ENCODE measurements around the gene ATP5F1E.
"Not testable (repeated sequence)": the region's sequence is repeated elsewhere in the genome, so short reads cannot be mapped to it uniquely, and the experiment has no call there.

Gene ATP5F1E

GRCh38 chr20:59011874-59012157 lies 20.3 kb downstream of the ATP5F1E start:
- not testable (repeated sequence) for H3K4me2 ChIP-seq (ENCODE audit: low read length); H3K79me2 ChIP-seq (ENCODE audit: control insufficient read depth, insufficient read depth, low read length, poor library complexity); H3K4ac ChIP-seq (ENCODE audit: low read depth, low read length); DNase-seq; H3K27ac ChIP-seq (ENCODE audit: low read depth, low read length); H4K8ac ChIP-seq (ENCODE audit: low read depth, low read length); H2AK5ac ChIP-seq (ENCODE audit: low read length); H3K23ac ChIP-seq (ENCODE audit: low read length); H3K9me3 ChIP-seq (ENCODE audit: insufficient read depth, low read depth, low read length); H3K36me3 ChIP-seq (ENCODE audit: control insufficient read depth in 1 of 2, insufficient read depth in 2 of 2, low read length in 2 of 2); H3K14ac ChIP-seq (ENCODE audit: low read length); H3K27me3 ChIP-seq (ENCODE audit: insufficient read depth, low read length); H2BK5ac ChIP-seq (ENCODE audit: low read depth, low read length, poor library complexity); H4K12ac ChIP-seq (ENCODE audit: low read depth, low read length); H3K4me3 ChIP-seq (ENCODE audit: low read depth, low read length); H2AFZ ChIP-seq (ENCODE audit: insufficient read depth, low read length, poor library complexity); H3K18ac ChIP-seq (ENCODE audit: low read length); H3K9ac ChIP-seq (ENCODE audit: low read length)
- peak overlapping the region; percentile 81 for H2BK120ac ChIP-seq (ENCODE audit: insufficient read depth, low read length, poor library complexity)
- H2BK12ac ChIP-seq (ENCODE audit: low read length) = peak overlapping the region; percentile 37
- H4K91ac ChIP-seq (ENCODE audit: low read depth, low read length) = peak overlapping the region; percentile 82
- no CpG with 5 or more reads among the region's 3 CpGs for WGBS (ENCODE audit: extremely low coverage, insufficient coverage, insufficient read length)
- peaks cover 25 to 30% of the 10 kb centered on the region in 2 experiments for H3K4me1 ChIP-seq (ENCODE audit: control insufficient read depth in 1 of 2, insufficient read depth in 2 of 2, low read length in 2 of 2)
- peaks cover 21% of the 10 kb centered on the region for H3K79me1 ChIP-seq (ENCODE audit: low read length)

- WGBS (ENCODE audit: extremely low coverage, insufficient coverage, insufficient read length) = no CpG with 5 or more reads among the region's 17 CpGs
- H3K9me3 ChIP-seq (ENCODE audit: insufficient read depth, low read depth, low read length) = no peaks in the 10 kb centered on the region
These were observed 20.9 kb downstream of the ATP5F1E start for GRCh38 chr20:59010995-59011873.

GRCh38 chr20:59010321-59010994 lies 21.7 kb downstream of the ATP5F1E start:
- H2AFZ ChIP-seq (ENCODE audit: insufficient read depth, low read length, poor library complexity) = peak overlapping the region; percentile 23
- H3K18ac ChIP-seq (ENCODE audit: low read length) = peak overlapping the region; percentile 54
- H3K4ac ChIP-seq (ENCODE audit: low read depth, low read length) = peak overlapping the region; percentile 39
- H3K14ac ChIP-seq (ENCODE audit: low read length) = peak overlapping the region; percentile 81
- H2BK12ac ChIP-seq (ENCODE audit: low read length) = peak overlapping the region; percentile 94
- H3K27ac ChIP-seq (ENCODE audit: low read depth, low read length) = peak overlapping the region; percentile 88
- H3K4me3 ChIP-seq (ENCODE audit: low read depth, low read length) = no peak overlapping the region
- H4K12ac ChIP-seq (ENCODE audit: low read depth, low read length) = peak overlapping the region; percentile 22
- no peak overlapping the region for H3K4me2 ChIP-seq (ENCODE audit: low read length)
- peaks cover 29 to 33% of the 10 kb centered on the region in 2 experiments for H3K4me1 ChIP-seq (ENCODE audit: control insufficient read depth in 1 of 2, insufficient read depth in 2 of 2, low read length in 2 of 2)
- peak overlapping the region; percentile 90 for H2BK5ac ChIP-seq (ENCODE audit: low read depth, low read length, poor library complexity)
- no CpG with 5 or more reads among the region's 8 CpGs for WGBS (ENCODE audit: extremely low coverage, insufficient coverage, insufficient read length)
- peak overlapping the region; percentile 61 for H4K8ac ChIP-seq (ENCODE audit: low read depth, low read length)
- peak overlapping the region; percentile 85 for H2AK5ac ChIP-seq (ENCODE audit: low read length)
- no peak overlapping the region for H3K23ac ChIP-seq (ENCODE audit: low read length)
- H3K36me3 ChIP-seq (ENCODE audit: control insufficient read depth in 1 of 2, insufficient read depth in 2 of 2, low read length in 2 of 2) = no peaks in the 10 kb centered on the region
- no peaks in the 10 kb centered on the region for H3K27me3 ChIP-seq (ENCODE audit: insufficient read depth, low read length)
- no peak overlapping the region for H3K9ac ChIP-seq (ENCODE audit: low read length)
- DNase-seq = peak; percentile 37 to 52
- H3K79me2 ChIP-seq (ENCODE audit: control insufficient read depth, insufficient read depth, low read length, poor library complexity) = peaks cover 7% of the 10 kb centered on the region
- H3K9me3 ChIP-seq (ENCODE audit: insufficient read depth, low read depth, low read length) = no peaks in the 10 kb centered on the region
- peak overlapping the region; percentile 95 for H4K91ac ChIP-seq (ENCODE audit: low read depth, low read length)
- peaks cover 26% of the 10 kb centered on the region for H3K79me1 ChIP-seq (ENCODE audit: low read length)
- peak overlapping the region; percentile 87 for H2BK120ac ChIP-seq (ENCODE audit: insufficient read depth, low read length, poor library complexity)

More at GRCh38 chr20:59010995-59011873, 20.9 kb downstream of the ATP5F1E start:
- peaks cover 29 to 32% of the 10 kb centered on the region in 2 experiments for H3K4me1 ChIP-seq (ENCODE audit: control insufficient read depth in 1 of 2, insufficient read depth in 2 of 2, low read length in 2 of 2)
- H4K8ac ChIP-seq (ENCODE audit: low read depth, low read length) = no peak overlapping the region
- H3K4me2 ChIP-seq (ENCODE audit: low read length) = no peak overlapping the region
- H2BK12ac ChIP-seq (ENCODE audit: low read length) = peak overlapping the region; percentile 19
- H2BK120ac ChIP-seq (ENCODE audit: insufficient read depth, low read length, poor library complexity) = peak overlapping the region; percentile 81
- no peak overlapping the region for H4K12ac ChIP-seq (ENCODE audit: low read depth, low read length)
- peaks cover 7% of the 10 kb centered on the region for H3K79me2 ChIP-seq (ENCODE audit: control insufficient read depth, insufficient read depth, low read length, poor library complexity)
- peaks cover 26% of the 10 kb centered on the region for H3K79me1 ChIP-seq (ENCODE audit: low read length)
- peak overlapping the region; percentile 88 for H3K27ac ChIP-seq (ENCODE audit: low read depth, low read length)
- no peak overlapping the region for H3K9ac ChIP-seq (ENCODE audit: low read length)
- no peak overlapping the region for H3K4ac ChIP-seq (ENCODE audit: low read depth, low read length)
- DNase-seq = peak; percentile 42 to 72
- no peaks in the 10 kb centered on the region for H3K36me3 ChIP-seq (ENCODE audit: control insufficient read depth in 1 of 2, insufficient read depth in 2 of 2, low read length in 2 of 2)
- H3K4me3 ChIP-seq (ENCODE audit: low read depth, low read length) = no peak overlapping the region
- H4K91ac ChIP-seq (ENCODE audit: low read depth, low read length) = peak overlapping the region; percentile 82
- no peaks in the 10 kb centered on the region for H3K27me3 ChIP-seq (ENCODE audit: insufficient read depth, low read length)
- no peak overlapping the region for H2AFZ ChIP-seq (ENCODE audit: insufficient read depth, low read length, poor library complexity)
- H3K14ac ChIP-seq (ENCODE audit: low read length) = no peak overlapping the region
- H3K23ac ChIP-seq (ENCODE audit: low read length) = no peak overlapping the region
- H3K18ac ChIP-seq (ENCODE audit: low read length) = peak overlapping the region; percentile 38
- peak overlapping the region; percentile 78 for H2BK5ac ChIP-seq (ENCODE audit: low read depth, low read length, poor library complexity)
- H2AK5ac ChIP-seq (ENCODE audit: low read length) = no peak overlapping the region

- no peak overlapping the region for H4K12ac ChIP-seq (ENCODE audit: low read depth, low read length)
- H4K8ac ChIP-seq (ENCODE audit: low read depth, low read length) = no peak overlapping the region
- no peak overlapping the region for H3K4me2 ChIP-seq (ENCODE audit: low read length)
- H3K14ac ChIP-seq (ENCODE audit: low read length) = no peak overlapping the region
- H3K9ac ChIP-seq (ENCODE audit: low read length) = no peak overlapping the region
- WGBS (ENCODE audit: extremely low coverage, insufficient coverage, insufficient read length) = no CpG with 5 or more reads among the region's 8 CpGs
- no peak overlapping the region for H3K4me3 ChIP-seq (ENCODE audit: low read depth, low read length)
- peaks cover 26% of the 10 kb centered on the region for H3K79me1 ChIP-seq (ENCODE audit: low read length)
- no peak overlapping the region for H3K23ac ChIP-seq (ENCODE audit: low read length)
- peak overlapping the region; percentile 66 for H2AK5ac ChIP-seq (ENCODE audit: low read length)
- no peaks in the 10 kb centered on the region for H3K36me3 ChIP-seq (ENCODE audit: control insufficient read depth in 1 of 2, insufficient read depth in 2 of 2, low read length in 2 of 2)
- H3K79me2 ChIP-seq (ENCODE audit: control insufficient read depth, insufficient read depth, low read length, poor library complexity) = peaks cover 7% of the 10 kb centered on the region
- H2BK5ac ChIP-seq (ENCODE audit: low read depth, low read length, poor library complexity) = no peak overlapping the region
- DNase-seq = no peak
- no peak overlapping the region for H3K18ac ChIP-seq (ENCODE audit: low read length)
- H2BK12ac ChIP-seq (ENCODE audit: low read length) = peak overlapping the region; percentile 64
- H3K27ac ChIP-seq (ENCODE audit: low read depth, low read length) = no peak overlapping the region
- peaks cover 31 to 33% of the 10 kb centered on the region in 2 experiments for H3K4me1 ChIP-seq (ENCODE audit: control insufficient read depth in 1 of 2, insufficient read depth in 2 of 2, low read length in 2 of 2)
- no peaks in the 10 kb centered on the region for H3K9me3 ChIP-seq (ENCODE audit: insufficient read depth, low read depth, low read length)
- no peak overlapping the region for H2AFZ ChIP-seq (ENCODE audit: insufficient read depth, low read length, poor library complexity)
- H4K91ac ChIP-seq (ENCODE audit: low read depth, low read length) = no peak overlapping the region
- no peak overlapping the region for H2BK120ac ChIP-seq (ENCODE audit: insufficient read depth, low read length, poor library complexity)
- H3K27me3 ChIP-seq (ENCODE audit: insufficient read depth, low read length) = no peaks in the 10 kb centered on the region
- peak overlapping the region; percentile 9 for H3K4ac ChIP-seq (ENCODE audit: low read depth, low read length)
These were observed 23.3 kb downstream of the ATP5F1E start for GRCh38 chr20:59008715-59009336.
